K562 (cell line): ENCODE measurements around the gene DAZAP1. TPM values are rescaled to one million over a fixed set of nuclear protein-coding genes. Genes with fewer than 3 reads are reported as not detected.
A peak's percentile ranks its signal among the peaks of the same experiment; 100 is the strongest.

Source experiments
- ATAC-seq: fragments of 200-7000 bp; cut with Tn5 transposase; 3 replicates; pipeline ENCODE4 v1.9.1; 2020; ENCODE audit warnings: moderate library complexity
- BruUV-seq: library from RNA; stranded (reverse); fragments of 400-500 nt; replicated peaks from 2 replicates; lab custom pipeline; 2021; lab: Mats Ljungman, UMichigan
- CTCF ChIA-PET: fragments of 300-600 bp; formaldehyde crosslinking; extraction: SDS; loops from one replicate; lab custom pipeline; 2021; ENCODE audit warnings: low intra/inter-chr PET ratio; lab: Yijun Ruan, JAX
- POLR2A ChIA-PET: fragments of 300-600, 350-650 bp; sonication (Branson Sonifier 250); formaldehyde crosslinking; extraction: SDS; loops from one replicate; lab custom pipeline; 2021; ENCODE audit warnings: antibody characterized with exemption, inconsistent platforms; lab: Yijun Ruan, JAX
- DNase-seq, 4 experiments: peaks; one replicate each; pipeline versions ENCODE4 v3.0.0 to v3.0.0-alpha.2; 2011 to 2018; ENCODE audit warnings: low spot score in 3 of 4, mixed read lengths in 3 of 4; ENCODE audit errors: extremely low read depth in 1 of 4
- FAIRE-seq: peaks from 2 replicates; lab custom pipeline; 2011; peaks lifted over from hg19 to GRCh38; lab: Jason Lieb, UNC
- H2AFZ ChIP-seq: 2 replicates; pipeline ENCODE4 v1.6.0; 2011; ENCODE audit warnings: low read depth, low read length, control low read depth, inconsistent platforms
- H3K27ac ChIP-seq: fragments of 200-600 bp; 3 replicates; pipeline ENCODE4 v1.8.0; 2011; ENCODE audit warnings: low read depth, mild to moderate bottlenecking, control low read depth, inconsistent platforms, low read length, moderate library complexity, mixed read lengths; ENCODE audit errors: extremely low read depth
- H3K27me3 ChIP-seq, 2 experiments: fragments of 300-600 bp in 1 of 2; 2 replicates in 1 of 2; 3 replicates in 1 of 2; pipeline versions ENCODE4 v1.6.0 to v1.8.0; 2011; ENCODE audit warnings: inconsistent platforms in 2 of 2, low read length in 2 of 2, mild to moderate bottlenecking in 1 of 2, mixed read lengths in 1 of 2, moderate library complexity in 1 of 2; ENCODE audit not compliant: control insufficient read depth in 2 of 2, insufficient read depth in 2 of 2
- H3K36me3 ChIP-seq: fragments of 300-600 bp; 3 replicates; pipeline ENCODE4 v1.8.0; 2011; ENCODE audit warnings: mild to moderate bottlenecking, low read length, inconsistent platforms; ENCODE audit not compliant: control insufficient read depth, insufficient read depth
- H3K4me1 ChIP-seq, 2 experiments: fragments of 200-600 bp in 1 of 2; replicated peaks in 1 of 2; 2 replicates in 1 of 2; 3 replicates in 1 of 2; pipeline versions ENCODE4 v1.5.1 to v1.8.0; 2011; ENCODE audit warnings: inconsistent platforms in 2 of 2, low read length in 2 of 2, mild to moderate bottlenecking in 1 of 2, mixed read lengths in 1 of 2, moderate library complexity in 1 of 2; ENCODE audit not compliant: control insufficient read depth in 2 of 2, insufficient read depth in 2 of 2
- H3K4me2 ChIP-seq: 2 replicates; pipeline ENCODE4 v1.6.1; 2011; ENCODE audit warnings: low read length, control low read depth, inconsistent platforms, mixed read lengths; ENCODE audit not compliant: insufficient read depth
- H3K4me3 ChIP-seq: fragments of 200-600 bp; sonication (generic), shearing (Covaris generic); 2 replicates; pipeline ENCODE4 v1.5.1; 2016; ENCODE audit warnings: control low read depth, inconsistent platforms
- H3K79me2 ChIP-seq: fragments of 200-600 bp; 3 replicates; pipeline ENCODE4 v1.8.0; 2011; ENCODE audit warnings: low read length, inconsistent platforms; ENCODE audit not compliant: control insufficient read depth, insufficient read depth
- H3K9ac ChIP-seq, 2 experiments: 2 replicates each; pipeline versions ENCODE4 v1.6.0 to v1.6.1; 2011; ENCODE audit warnings: low read depth in 2 of 2, low read length in 2 of 2, control low read depth in 1 of 2, inconsistent platforms in 1 of 2, mild to moderate bottlenecking in 1 of 2, mixed read lengths in 1 of 2; ENCODE audit not compliant: insufficient read depth in 1 of 2
- H3K9me1 ChIP-seq: one replicate; pipeline ENCODE4 v1.6.0; 2011; ENCODE audit warnings: inconsistent platforms, mild to moderate bottlenecking, low read length, moderate library complexity; ENCODE audit not compliant: control insufficient read depth, insufficient read depth
- H3K9me3 ChIP-seq: replicated peaks from 2 replicates; pipeline ENCODE4 v1.5.1; 2011; ENCODE audit warnings: low read depth, low read length, inconsistent platforms; ENCODE audit not compliant: control insufficient read depth, insufficient read depth
- H4K20me1 ChIP-seq: replicated peaks from 2 replicates; pipeline ENCODE4 v1.6.1; 2011; ENCODE audit warnings: low read length, inconsistent platforms, mixed read lengths; ENCODE audit not compliant: control insufficient read depth, insufficient read depth
- POLR2G ChIP-seq: fragments of 200-400 bp; formaldehyde crosslinking; IDR thresholded peaks from 2 replicates; pipeline ENCODE4 v1.6.1; 2017; ENCODE audit warnings: low read depth, mild to moderate bottlenecking, antibody characterized with exemption, low read length, moderate library complexity
- RBM22 ChIP-seq: fragments of 200-400 bp; formaldehyde crosslinking; IDR thresholded peaks from 2 replicates; pipeline ENCODE4 v1.6.1; 2018; ENCODE audit warnings: low read length, low read depth; ENCODE audit not compliant: poor library complexity, severe bottlenecking
- ZNF146 ChIP-seq: IDR thresholded peaks from one replicate; pipeline ENCODE4 v1.6.1; 2018; ENCODE audit warnings: missing compliant biosample characterization; ENCODE audit not compliant: unreplicated experiment
- WGBS: fragments of 100-300 bp; shearing (Covaris generic); methylation state at CpG from one replicate; pipeline ENCODE4 v1.1.6; 2016; ENCODE audit warnings: low coverage, mixed read lengths; ENCODE audit not compliant: insufficient coverage; ENCODE audit errors: missing lambda C conversion rate; 5-methylcytosine and 5-hydroxymethylcytosine counted together
- in situ Hi-C: fragments of 300-500 bp; cut with MboI; formaldehyde crosslinking; loops from 4 replicates; pipeline ENCODE4 v1.15.0; 2018; ENCODE audit warnings: inconsistent platforms, mixed read lengths
- intact Hi-C: fragments of 100-400 bp; cut with micrococcal nuclease; formaldehyde crosslinking; loops from 2 replicates; pipeline ENCODE4 v1.14.2; 2022
- polyA plus RNA-seq, 8 experiments: library from polyadenylated mRNA; depleted of rRNA in 4 of 8; stranded (reverse) in 5 of 8; unstranded in 3 of 8; fragments of >200 nt; fragmentation: Nextera tagmentation in 2 of 8; fragmentation: Illumina TruSeq in 1 of 8; extraction: Ambion mirVana in 2 of 8; extraction: Trizol in 1 of 8; gene quantifications; 2 replicates each; pipeline versions ENCODE4 v1.2.1 to v1.2.3, GENCODE V29; 2011 to 2014; ENCODE audit warnings: inconsistent platforms in 1 of 8, missing spikeins in 1 of 8
- total RNA-seq, 7 experiments: library from RNA; depleted of rRNA in 6 of 7; stranded (reverse); fragments of >200 nt in 6 of 7; fragmentation: Illumina TruSeq in 2 of 7; extraction: Trizol in 2 of 7; gene quantifications; 2 replicates each; pipeline versions ENCODE4 v1.2.1 to v1.2.3, GENCODE V29; 2011 to 2021; ENCODE audit warnings: low replicate concordance in 1 of 7
- TF ChIP-seq, protein P1 (sequence below): sonication (generic); formaldehyde crosslinking; IDR thresholded peaks from 2 replicates; pipeline ENCODE4 v1.8.1; 2023; ENCODE audit warnings: mild to moderate bottlenecking, missing genetic modification reagents

Gene DAZAP1
- total and polyA plus RNA-seq, 9 of the 15 experiments (the other 6 are each of a cell fraction or from before 2014, with no cell fraction given), result 10.8 to 289 (median 142) TPM

DNA sequence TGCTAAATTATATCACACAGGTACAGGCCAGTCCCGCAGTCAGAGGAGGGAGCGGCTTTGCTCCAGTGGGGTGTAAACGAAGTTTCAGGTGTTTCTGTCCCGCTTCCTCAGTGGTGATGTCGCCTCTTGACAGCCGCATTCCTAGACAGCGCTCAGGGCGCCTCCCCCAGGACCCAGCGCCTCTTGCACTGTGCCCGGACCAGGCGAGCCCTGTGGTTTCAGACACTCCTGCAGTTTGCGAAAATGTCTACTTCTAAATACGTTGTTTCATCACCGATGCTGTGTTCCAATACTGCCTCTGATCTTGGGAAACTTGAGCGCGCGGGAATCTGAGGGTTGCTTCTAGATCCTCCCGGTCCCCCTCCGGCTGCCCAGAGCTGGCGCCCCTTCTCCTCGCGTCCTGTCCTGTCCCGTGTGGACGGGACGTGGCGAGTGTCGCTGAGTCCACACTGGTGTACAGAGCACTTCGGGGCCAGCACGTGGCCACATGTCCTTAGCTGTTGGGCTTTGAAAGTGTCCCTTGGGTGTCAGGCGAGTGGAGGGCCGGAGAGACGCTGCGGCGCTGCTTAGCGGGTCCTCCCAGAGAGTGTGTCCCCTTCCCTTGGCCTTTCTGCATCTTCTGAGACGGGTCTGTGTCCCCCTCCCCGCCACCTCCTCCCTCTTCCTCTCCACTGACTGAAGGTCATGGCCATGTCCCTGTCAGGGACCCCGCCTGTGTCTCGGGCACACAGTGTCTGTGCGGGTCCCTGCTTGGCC, 16.2 kb downstream of the DAZAP1 start:
- intact Hi-C loops, result no loop called here
- FAIRE-seq, result no peak
- WGBS, result 95% methylated on average over 29 of the region's 40 CpGs
- Histone ChIP-seq H3K4me2 (no peak overlapping the region), H3K27me3 (no peaks in the 10 kb centered on the region), H3K36me3 (peaks cover 98% of the 10 kb centered on the region)
- in situ Hi-C loops, result no loop called here
- TF ChIP-seq, protein P1, sequence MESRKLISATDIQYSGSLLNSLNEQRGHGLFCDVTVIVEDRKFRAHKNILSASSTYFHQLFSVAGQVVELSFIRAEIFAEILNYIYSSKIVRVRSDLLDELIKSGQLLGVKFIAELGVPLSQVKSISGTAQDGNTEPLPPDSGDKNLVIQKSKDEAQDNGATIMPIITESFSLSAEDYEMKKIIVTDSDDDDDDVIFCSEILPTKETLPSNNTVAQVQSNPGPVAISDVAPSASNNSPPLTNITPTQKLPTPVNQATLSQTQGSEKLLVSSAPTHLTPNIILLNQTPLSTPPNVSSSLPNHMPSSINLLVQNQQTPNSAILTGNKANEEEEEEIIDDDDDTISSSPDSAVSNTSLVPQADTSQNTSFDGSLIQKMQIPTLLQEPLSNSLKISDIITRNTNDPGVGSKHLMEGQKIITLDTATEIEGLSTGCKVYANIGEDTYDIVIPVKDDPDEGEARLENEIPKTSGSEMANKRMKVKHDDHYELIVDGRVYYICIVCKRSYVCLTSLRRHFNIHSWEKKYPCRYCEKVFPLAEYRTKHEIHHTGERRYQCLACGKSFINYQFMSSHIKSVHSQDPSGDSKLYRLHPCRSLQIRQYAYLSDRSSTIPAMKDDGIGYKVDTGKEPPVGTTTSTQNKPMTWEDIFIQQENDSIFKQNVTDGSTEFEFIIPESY (CRISPR knock-in tag), result peak; percentile 86
- peak; percentile 61 for TF ChIP-seq RBM22
- TF ChIP-seq POLR2G, result peak; percentile 28
- TF ChIP-seq ZNF146 (CRISPR knock-in tag), result no peak
- TF ChIP-seq, all 486 proteins: peak for 3
- peaks cover 4% of the 10 kb centered on the region for H3K9me1 ChIP-seq
- peaks cover 18% of the 10 kb centered on the region; the same call in 1 of the 2 replicates for H4K20me1 ChIP-seq
- peaks cover 69% of the 10 kb centered on the region for H3K79me2 ChIP-seq
- no TSS peak for BruUV-seq
- H3K27ac ChIP-seq, result no peak overlapping the region
- no peaks in the 10 kb centered on the region for H3K9me3 ChIP-seq
- peaks cover 0 to 40% of the 10 kb centered on the region in 2 experiments; a peak in 2 of 5 replicates for H3K4me1 ChIP-seq
- ATAC-seq, result no peak
- H3K9ac ChIP-seq, result no peak overlapping the region
- POLR2A ChIA-PET, result interaction anchor here (1.4 to 2.4 kb wide), 2 partner anchors 10 kb away, joined by 5 to 6 read pairs; no protein-coding TSS in a partner anchor
- no peak for DNase-seq
- CTCF ChIA-PET, result no interaction called here
- H3K4me3 ChIP-seq, result no peak overlapping the region
- no peak overlapping the region for H2AFZ ChIP-seq
